ENCODE measurements around the gene CLEC3B.
"Not testable (repeated sequence)": the region's sequence is repeated elsewhere in the genome, so short reads cannot be mapped to it uniquely, and the experiment has no call there.

Gene CLEC3B

GRCh38 chr3:45037720-45038455 lies 11.8 kb downstream of the CLEC3B start:
- DNase-seq: peak; percentile 88

- no peak for DNase-seq
Observed at GRCh38 chr3:45041666-45042065, 15.6 kb downstream of the CLEC3B start.

GRCh38 chr3:45042162-45042561 lies 16.1 kb downstream of the CLEC3B start:
- no peak for DNase-seq

GRCh38 chr3:45043728-45044299 lies 17.7 kb downstream of the CLEC3B start:
- no peak for DNase-seq

GRCh38 chr3:45048244-45048643 lies 22.1 kb downstream of the CLEC3B start:
- no peak for DNase-seq

GRCh38 chr3:45049807-45050206 lies 23.7 kb downstream of the CLEC3B start:
- no peak for DNase-seq

GRCh38 chr3:45051685-45052084 lies 25.6 kb downstream of the CLEC3B start:
- DNase-seq: no peak

- DNase-seq: not testable (repeated sequence)
Observed at GRCh38 chr3:45053805-45054195, 27.7 kb downstream of the CLEC3B start.

GRCh38 chr3:45054196-45054857 lies 28.2 kb downstream of the CLEC3B start:
- DNase-seq: no peak

- DNase-seq: no peak
Observed at GRCh38 chr3:45055032-45055410, 28.9 kb downstream of the CLEC3B start.

GRCh38 chr3:45055411-45056143 lies 29.5 kb downstream of the CLEC3B start:
- DNase-seq: peak; percentile 27

- DNase-seq: peak; percentile 76
Observed at GRCh38 chr3:45056608-45057301, 30.7 kb downstream of the CLEC3B start.

- DNase-seq: peak; percentile 44
Observed at GRCh38 chr3:45057557-45057956, 31.5 kb downstream of the CLEC3B start.

- DNase-seq: no peak
Observed at GRCh38 chr3:45059132-45059531, 33.0 kb downstream of the CLEC3B start.

- peak; percentile 71 for DNase-seq
Observed at GRCh38 chr3:45060165-45060892, 34.2 kb downstream of the CLEC3B start.

GRCh38 chr3:45062697-45063070 lies 36.6 kb downstream of the CLEC3B start:
- DNase-seq: no peak

GRCh38 chr3:45064512-45065372 lies 38.6 kb downstream of the CLEC3B start:
- DNase-seq: no peak

GRCh38 chr3:45065373-45065720 lies 39.2 kb downstream of the CLEC3B start:
- DNase-seq: no peak

- no peak for DNase-seq
Observed at GRCh38 chr3:45066109-45066801, 40.2 kb downstream of the CLEC3B start.

- no peak for DNase-seq
Observed at GRCh38 chr3:45067486-45067885, 41.4 kb downstream of the CLEC3B start.

GRCh38 chr3:45067941-45068340 lies 41.8 kb downstream of the CLEC3B start:
- no peak for DNase-seq

All from NCI-H69 (cell line).